IPS-20b (cell line): ENCODE data around the gene GATAD2A.

Experiments
- H3K27ac ChIP-seq: one replicate; pipeline ENCODE4 v1.5.1; 2013; ENCODE audit warnings: low read length
- H3K27me3 ChIP-seq: 2 replicates; pipeline ENCODE4 v1.6.1; 2013; ENCODE audit warnings: mild to moderate bottlenecking, low read length, inconsistent platforms; ENCODE audit not compliant: insufficient read depth
- H3K36me3 ChIP-seq: 2 replicates; pipeline ENCODE4 v1.6.1; 2013; ENCODE audit warnings: low read depth, mild to moderate bottlenecking, inconsistent platforms, low read length, moderate library complexity; ENCODE audit not compliant: insufficient read depth
- H3K4me1 ChIP-seq: 2 replicates; pipeline ENCODE4 v1.6.1; 2013; ENCODE audit warnings: mild to moderate bottlenecking, control low read depth, inconsistent platforms, low read length, moderate library complexity; ENCODE audit not compliant: insufficient read depth
- H3K4me3 ChIP-seq: 2 replicates; pipeline ENCODE4 v1.5.1; 2013; ENCODE audit warnings: mild to moderate bottlenecking, low read length, inconsistent platforms
- H3K9ac ChIP-seq: 2 replicates; pipeline ENCODE4 v1.6.1; 2013; ENCODE audit warnings: low read depth, mild to moderate bottlenecking, inconsistent platforms, low read length, moderate library complexity
- H3K9me3 ChIP-seq: 2 replicates; pipeline ENCODE4 v1.6.1; 2013; ENCODE audit warnings: mild to moderate bottlenecking, low read depth, low read length, inconsistent platforms; ENCODE audit not compliant: insufficient read depth

The GATAD2A gene

DNA sequence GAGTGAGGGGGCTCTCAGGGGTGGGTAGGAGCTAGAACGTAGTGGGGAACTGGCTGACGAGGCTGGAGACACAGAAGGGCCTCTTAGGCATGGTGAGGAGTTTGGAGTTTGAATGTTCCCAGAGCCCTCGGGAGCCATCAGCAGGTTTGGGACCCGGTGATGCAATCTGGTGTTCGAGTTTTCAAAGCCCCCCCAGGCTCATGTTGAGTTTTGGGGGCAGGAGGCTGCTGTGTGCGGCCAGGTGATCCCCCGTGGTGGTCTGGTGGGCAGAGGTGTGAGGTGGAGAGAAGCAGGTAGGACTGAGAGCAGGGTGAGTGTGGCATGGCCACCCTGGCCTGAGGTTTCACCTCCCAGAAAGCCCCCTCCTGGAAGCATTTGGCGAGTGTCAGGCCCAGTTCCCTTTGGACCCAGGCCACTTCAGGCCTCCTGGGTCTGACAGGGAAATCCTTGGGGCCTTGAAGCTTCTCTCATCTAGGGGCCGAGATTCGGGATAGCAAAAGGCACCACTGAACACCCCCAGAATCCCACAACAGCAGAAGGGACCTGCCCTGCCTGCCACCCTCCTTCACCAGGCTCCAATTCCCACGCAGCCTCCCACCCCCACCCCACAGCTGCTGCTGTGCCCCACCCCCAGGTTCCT is 124.4 kb downstream of the GATAD2A start:
- Histone ChIP-seq H3K9ac (no peak overlapping the region), H3K36me3 (peaks cover 35% of the 10 kb centered on the region), H3K27ac (no peak overlapping the region), H3K27me3 (peaks cover 20% of the 10 kb centered on the region), H3K4me1 (peaks cover 3% of the 10 kb centered on the region), H3K9me3 (no peaks in the 10 kb centered on the region), H3K4me3 (no peak overlapping the region)

DNA sequence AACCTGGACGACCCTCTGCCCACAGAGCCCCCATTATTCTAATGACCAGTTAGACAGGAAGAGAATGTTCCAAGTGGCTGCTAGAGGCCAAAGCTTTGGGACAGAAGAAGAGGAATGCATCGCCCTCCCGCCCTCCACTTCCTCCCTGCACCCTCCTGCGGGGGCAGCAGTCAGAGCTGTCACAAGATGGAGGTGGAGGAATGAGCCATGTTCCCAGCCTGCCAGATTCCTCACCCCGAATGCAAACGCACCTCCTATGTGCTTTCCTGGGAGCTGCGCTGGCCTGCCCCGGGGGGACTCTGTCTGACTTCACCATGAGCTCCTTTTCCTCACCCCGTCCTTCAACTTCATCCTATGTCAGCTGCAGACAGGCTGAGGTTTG is 124.9 kb downstream of the GATAD2A start:
- Histone ChIP-seq H3K4me1 (peaks cover 3% of the 10 kb centered on the region), H3K36me3 (peaks cover 35% of the 10 kb centered on the region), H3K27me3 (peaks cover 20% of the 10 kb centered on the region), H3K4me3 (no peak overlapping the region), H3K9ac (no peak overlapping the region), H3K27ac (no peak overlapping the region), H3K9me3 (no peaks in the 10 kb centered on the region)

DNA sequence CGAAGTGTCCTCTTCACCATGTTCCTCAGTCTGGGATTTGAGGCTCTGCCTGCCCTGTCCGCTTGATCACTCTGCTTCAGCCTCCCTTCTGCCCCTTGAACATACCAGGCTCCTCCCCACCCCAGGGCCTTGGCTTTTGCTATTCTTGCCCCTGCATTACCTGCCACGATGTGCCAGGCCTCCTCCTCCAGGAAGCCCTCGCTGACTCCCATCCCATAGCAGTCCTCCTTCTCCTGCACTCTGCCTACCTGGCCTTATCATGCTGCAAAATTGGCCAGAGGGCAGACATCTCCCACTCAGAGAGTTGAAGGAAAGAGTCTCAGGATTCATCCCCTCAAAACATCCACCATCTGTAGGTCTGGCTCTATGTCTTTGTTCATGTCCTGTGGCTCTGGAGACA is 125.4 kb downstream of the GATAD2A start:
- Histone ChIP-seq H3K27me3 (peaks cover 20% of the 10 kb centered on the region), H3K9me3 (no peaks in the 10 kb centered on the region), H3K36me3 (peaks cover 32% of the 10 kb centered on the region), H3K9ac (no peak overlapping the region), H3K4me3 (no peak overlapping the region), H3K4me1 (peaks cover 3% of the 10 kb centered on the region), H3K27ac (no peak overlapping the region)

DNA sequence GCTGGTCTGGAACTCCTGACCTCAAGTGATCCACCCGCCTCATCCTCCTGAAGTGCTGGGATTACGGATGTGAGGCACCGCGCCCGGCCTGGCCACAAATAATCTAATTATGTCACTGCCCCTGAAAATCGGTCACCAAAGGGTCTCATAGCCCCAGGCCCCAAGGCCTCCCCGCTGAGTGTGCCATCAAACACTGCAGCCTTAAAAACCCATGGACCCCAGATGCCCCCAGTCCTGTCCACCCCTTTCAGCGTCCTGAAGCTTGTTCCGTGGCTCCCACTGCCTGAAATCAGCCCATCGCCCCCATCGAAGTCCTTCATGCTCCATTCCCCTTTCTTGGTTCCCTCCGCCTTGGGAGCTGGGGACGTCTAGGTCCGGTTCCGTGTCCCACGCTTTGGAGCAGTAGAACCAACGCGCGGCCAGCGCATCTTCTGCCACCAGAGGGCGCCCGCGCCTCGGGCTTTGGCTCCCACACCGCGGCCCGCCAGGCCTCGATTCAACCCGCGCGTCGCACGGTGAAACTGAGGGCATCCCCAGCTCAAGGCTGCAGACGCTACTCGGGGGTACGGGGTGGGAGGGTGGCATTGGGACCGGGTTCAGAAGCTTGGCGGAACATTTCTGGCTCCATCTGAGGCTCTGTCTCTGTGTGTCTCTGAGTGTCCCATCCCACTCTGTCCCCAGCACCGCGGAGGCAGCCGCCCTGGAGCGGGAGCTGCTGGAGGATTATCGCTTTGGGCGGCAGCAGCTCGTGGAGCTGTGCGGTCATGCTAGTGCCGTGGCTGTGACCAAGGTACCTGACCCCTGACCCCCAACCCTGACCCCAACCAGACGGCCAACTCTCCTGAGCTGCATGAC is 126.7 kb downstream of the GATAD2A start:
- H3K27ac ChIP-seq: no peak overlapping the region
- no peak overlapping the region for H3K9ac ChIP-seq
- peaks cover 25% of the 10 kb centered on the region for H3K36me3 ChIP-seq
- H3K9me3 ChIP-seq: no peaks in the 10 kb centered on the region
- H3K4me1 ChIP-seq: peaks cover 3% of the 10 kb centered on the region
- H3K4me3 ChIP-seq: no peak overlapping the region
- H3K27me3 ChIP-seq: peaks cover 26% of the 10 kb centered on the region

- Histone ChIP-seq H3K9me3 (no peaks in the 10 kb centered on the region), H3K36me3 (peaks cover 16% of the 10 kb centered on the region), H3K27ac (no peak overlapping the region), H3K4me3 (no peak overlapping the region), H3K9ac (no peak overlapping the region), H3K4me1 (peaks cover 3% of the 10 kb centered on the region), H3K27me3 (peaks cover 35% of the 10 kb centered on the region)
Observed at GRCh38 chr19:19532806-19533701, 127.6 kb downstream of the GATAD2A start.

- H3K4me1 ChIP-seq: peaks cover 3% of the 10 kb centered on the region
Observed at GRCh38 chr19:19533841-19534240, 128.4 kb downstream of the GATAD2A start.

DNA sequence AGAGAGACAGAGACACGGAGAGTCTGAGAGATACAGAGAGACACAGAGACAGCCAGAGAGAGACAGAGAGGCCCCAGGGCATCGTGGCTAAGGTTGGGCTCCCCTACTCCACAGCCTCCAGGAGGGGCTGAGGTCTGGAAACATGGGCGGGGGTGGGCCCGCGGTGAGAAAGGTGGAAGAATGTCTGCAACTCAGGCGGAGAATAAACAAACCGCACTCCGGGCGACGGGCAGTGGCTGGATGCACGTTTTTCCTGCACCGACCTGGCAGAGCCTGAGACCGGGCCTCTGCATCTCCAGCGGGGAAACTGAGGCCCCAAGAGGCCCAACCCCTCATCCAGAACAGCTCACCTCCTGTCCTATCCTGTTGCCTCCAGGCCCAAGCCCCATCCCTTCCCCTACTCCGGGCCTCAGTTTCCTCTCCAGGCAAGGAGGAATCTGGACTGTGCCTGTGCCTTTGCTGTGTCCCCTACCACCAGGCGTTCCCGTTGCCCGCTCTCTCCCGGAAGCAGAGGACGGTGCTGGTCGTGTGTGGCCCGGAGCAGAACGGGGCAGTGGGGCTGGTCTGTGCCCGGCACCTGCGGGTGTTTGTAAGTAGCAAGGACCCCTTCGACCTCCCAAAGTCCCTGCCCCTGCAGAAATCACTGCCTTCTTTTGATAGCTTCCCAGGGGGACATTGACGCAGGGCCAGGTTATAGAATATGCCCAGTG is 129.2 kb downstream of the GATAD2A start:
- Histone ChIP-seq H3K9me3 (no peaks in the 10 kb centered on the region), H3K4me3 (no peak overlapping the region), H3K36me3 (peaks cover 4% of the 10 kb centered on the region), H3K27me3 (peaks cover 52% of the 10 kb centered on the region), H3K9ac (no peak overlapping the region), H3K4me1 (peaks cover 2% of the 10 kb centered on the region), H3K27ac (no peak overlapping the region)

More at GRCh38 chr19:19533841-19534240, 128.4 kb downstream of the GATAD2A start:
- H3K9ac ChIP-seq: no peak overlapping the region
- no peaks in the 10 kb centered on the region for H3K9me3 ChIP-seq
- H3K4me3 ChIP-seq: no peak overlapping the region
- peaks cover 11% of the 10 kb centered on the region for H3K36me3 ChIP-seq
- H3K27me3 ChIP-seq: peaks cover 43% of the 10 kb centered on the region
- no peak overlapping the region for H3K27ac ChIP-seq

- H3K9ac ChIP-seq: no peak overlapping the region
- no peak overlapping the region for H3K27ac ChIP-seq
- H3K4me1 ChIP-seq: no peaks in the 10 kb centered on the region
- peaks cover 59% of the 10 kb centered on the region for H3K27me3 ChIP-seq
- H3K36me3 ChIP-seq: no peaks in the 10 kb centered on the region
- H3K9me3 ChIP-seq: no peaks in the 10 kb centered on the region
- H3K4me3 ChIP-seq: no peak overlapping the region
Observed at GRCh38 chr19:19535311-19536191, 130.1 kb downstream of the GATAD2A start.

DNA sequence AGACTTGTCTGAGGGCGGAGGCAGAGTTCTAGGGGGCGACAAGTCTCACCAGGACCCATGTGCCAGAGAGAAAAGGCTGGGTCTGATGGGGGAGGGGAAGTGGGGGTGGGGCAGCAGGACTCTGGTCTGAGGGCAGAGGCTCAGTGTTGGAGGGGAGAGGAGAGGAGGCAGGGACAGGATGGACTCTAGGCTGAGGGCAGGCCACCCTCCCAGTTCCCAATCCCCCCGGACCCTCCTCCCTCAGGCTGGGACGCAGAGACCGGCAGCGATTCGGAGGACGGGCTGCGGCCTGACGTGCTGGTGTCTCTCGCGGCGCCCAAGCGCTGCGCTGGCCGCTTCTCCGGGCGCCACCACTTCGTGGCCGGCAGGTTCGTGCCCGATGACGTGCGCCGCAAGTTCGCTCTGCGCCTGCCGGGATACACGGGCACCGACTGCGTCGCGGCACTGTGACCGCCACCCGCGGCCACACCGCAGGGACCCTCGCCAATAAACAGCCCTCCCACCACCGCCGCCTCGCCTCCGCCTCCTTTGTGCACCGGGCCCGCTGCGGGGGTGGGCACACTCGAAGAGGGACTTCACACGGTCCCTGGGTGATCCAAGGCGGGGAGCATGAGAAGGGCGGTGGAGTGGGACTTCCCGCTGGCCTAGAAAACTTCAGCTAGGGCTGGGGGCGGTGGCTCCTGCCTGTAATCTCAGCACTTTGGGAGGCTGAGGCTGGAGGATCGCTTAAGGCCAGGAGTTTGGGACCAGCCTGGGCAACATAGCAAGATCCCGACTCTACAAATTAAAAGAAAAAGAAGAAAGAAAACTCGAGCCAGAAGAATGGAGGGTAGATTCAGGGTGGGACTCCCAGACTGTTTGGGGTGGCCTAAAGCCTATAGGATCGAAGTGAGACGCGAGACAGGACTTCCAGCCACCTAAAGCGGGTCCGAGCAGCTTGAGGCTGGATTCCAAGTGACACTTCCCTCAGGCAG is 131.9 kb downstream of the GATAD2A start:
- Histone ChIP-seq H3K27me3 (peaks cover 65% of the 10 kb centered on the region), H3K9ac (no peak overlapping the region), H3K4me3 (peak overlapping the region; percentile 63; the same call in 1 of the 2 replicates), H3K36me3 (no peaks in the 10 kb centered on the region), H3K4me1 (no peaks in the 10 kb centered on the region), H3K9me3 (no peaks in the 10 kb centered on the region), H3K27ac (no peak overlapping the region)
